Pancreas (tissue), 10 donors: ENCODE data around the gene REXO1. TPM values are rescaled to one million over a fixed set of nuclear protein-coding genes. Genes with fewer than 3 reads are reported as not detected.

Experiments used
- ATAC-seq, 4 donors: fragments of 200-7000 bp; cut with Tn5 transposase; one replicate each; pipeline versions ENCODE4 v1.8.0 to v1.9.1; 2020; ENCODE audit warnings: mild to moderate bottlenecking in 4 of 4, moderate library complexity in 4 of 4
- DNase-seq, 6 donors: peaks; one replicate each; pipeline ENCODE4 v3.0.0-alpha.2; 2020
- FAIRE-seq: peaks from 2 replicates; lab custom pipeline; 2012; peaks lifted over from hg19 to GRCh38; lab: Jason Lieb, UNC
- H3K27ac ChIP-seq, 4 donors: fragments of 200-600 bp; sonication (generic); 1 replicate in 3 of 4; 2 replicates in 1 of 4; pipeline versions ENCODE4 v1.5.0 to v1.8.0; 2020
- H3K27me3 ChIP-seq, 4 donors: fragments of 200-600 bp; one replicate each; pipeline ENCODE4 v1.8.0; 2021
- H3K36me3 ChIP-seq, 3 donors: fragments of 200-600 bp; sonication (generic) in 1 of 3; one replicate each; pipeline versions ENCODE4 v1.5.0 to v1.8.0; 2020 to 2021
- H3K4me1 ChIP-seq, 3 donors: fragments of 200-600 bp; one replicate each; pipeline ENCODE4 v1.8.0; 2021
- H3K4me3 ChIP-seq, 4 donors: fragments of 200-600 bp; sonication (generic) in 2 of 4; one replicate each; pipeline versions ENCODE4 v1.5.0 to v1.8.0; 2020 to 2021
- H3K9me3 ChIP-seq, 4 donors: fragments of 200-600 bp; one replicate each; pipeline ENCODE4 v1.8.0; 2021
- CTCF ChIP-seq, 4 donors: fragments of 200-600 bp; sonication (generic) in 3 of 4; IDR thresholded peaks; one replicate each; pipeline versions ENCODE4 v1.5.0 to v1.8.0; 2021; ENCODE audit warnings: antibody characterized with exemption in 4 of 4
- WGBS, 2 donors: extraction: QIAGEN DNeasy Blood & Tissue Kit; methylation state at CpG; one replicate each; pipeline ENCODE4 v1.1.7; 2013; 5-methylcytosine and 5-hydroxymethylcytosine counted together
- intact Hi-C, 3 donors: fragments of 100-400 bp; cut with DNase I; formaldehyde crosslinking; loops; one replicate each; pipeline versions ENCODE4 v1.11.1 to v1.14.2; 2022
- polyA plus RNA-seq, 2 donors: library from polyadenylated mRNA; stranded (reverse); fragments of 200-250 nt; gene quantifications; one replicate each; pipeline ENCODE4 v1.2.3, GENCODE V29; 2013
- total RNA-seq, 6 donors: library from RNA; stranded (reverse); fragmentation: NEBNext Ultra II Directional in 4 of 6; extraction: Animal tissue kit (Norgen Biotek cat#: 25700) in 4 of 6; gene quantifications; one replicate each; pipeline versions ENCODE4 v1.2.1 to v1.2.4, GENCODE V29; 2021 to 2023
- donor health status: healthy with polysubstance abuse.
- donor health status: DM: no; HTN: no; CAD: no; lungs with moderate emphysema.
- donor health status: DM: no; HTN: no; CAD: no.
- donor health status: control.
- donor health status: control.
- donor health status: Bipolar disorder and iron deficiency.
- donor health status: DM: yes; HTN: yes; CAD: no.
- donor health status: DM: no; HTN: no; CAD: no.
- donor health status: DM: no; HTN: no; CAD: no.
- donor health status: DM: yes; HTN: yes; CAD: no.

The REXO1 gene
- total and polyA plus RNA-seq, 8 donors, result 10.5 to 42.2 (median 16.0) TPM

GRCh38 chr19:1864480-1865171 is 16.3 kb upstream of the REXO1 start:
- ATAC-seq (peak; percentile 60 to 76 (median 68)), DNase-seq (peak; percentile 62 to 89 (median 78)), FAIRE-seq (no peak)
- WGBS, 2 donors, result 9 to 15% methylated on average over 37 to 52 of the region's 52 CpGs
- Histone ChIP-seq H3K9me3 (no peaks in the 10 kb centered on the region), H3K36me3 (no peaks in the 10 kb centered on the region), H3K4me3 (peak overlapping the region; percentile 42 to 87 (median 64)), H3K27ac (peak overlapping the region; percentile 70 to 86 (median 76)), H3K4me1 (peaks cover 0 to 15% (median 0%) of the 10 kb centered on the region in 3 donors), H3K27me3 (no peaks in the 10 kb centered on the region)
- peak; percentile 68 to 71 (median 70) for TF ChIP-seq CTCF (IDR thresholded peaks at IDR 0.05)
- intact Hi-C loops, result no loop called here

DNA sequence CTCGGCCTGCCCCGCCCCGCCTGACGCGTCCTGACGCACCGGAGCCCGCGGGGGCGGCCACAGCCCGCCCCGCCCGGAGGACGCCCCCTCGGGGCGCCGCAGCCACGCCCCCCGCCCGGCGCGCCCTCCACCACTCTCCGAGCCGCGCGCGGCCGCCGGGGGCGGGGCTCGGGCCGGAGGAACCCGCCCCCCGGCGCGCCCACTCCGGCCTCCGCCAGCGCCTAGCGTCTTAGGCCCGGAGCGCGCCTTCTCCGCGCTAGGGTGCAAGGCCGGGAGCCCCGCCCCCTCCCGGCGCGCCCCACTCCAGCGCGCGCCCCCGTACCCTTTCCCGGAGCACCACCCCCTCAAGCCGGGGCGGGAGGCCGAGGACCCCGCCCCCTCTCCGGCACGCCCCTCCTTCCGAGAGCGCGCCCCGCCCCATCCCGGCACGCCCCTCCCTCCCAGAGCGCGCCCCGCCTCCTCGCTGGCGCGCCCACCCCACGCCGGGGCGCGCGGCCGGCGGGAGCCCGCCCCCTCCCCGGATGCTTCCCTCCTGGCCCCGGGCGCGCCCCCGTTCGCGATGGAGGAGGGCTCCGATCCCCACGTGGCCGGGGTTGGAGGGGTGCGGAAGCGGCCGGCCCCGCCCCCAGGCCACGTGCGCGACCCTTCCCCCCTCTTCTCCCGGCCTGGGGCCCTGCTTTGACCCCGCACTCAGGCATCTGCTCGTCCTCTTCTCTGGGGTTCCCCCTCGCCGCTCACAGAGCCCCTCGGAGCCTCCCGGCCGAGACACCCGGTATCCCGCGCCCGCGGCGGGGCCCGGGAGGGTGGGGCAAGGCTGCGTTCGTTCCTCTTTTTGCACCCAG is 15.6 kb upstream of the REXO1 start:
- Histone ChIP-seq H3K27ac (peak overlapping the region; percentile 70 to 86 (median 76)), H3K36me3 (no peaks in the 10 kb centered on the region), H3K4me1 (peaks cover 0 to 15% (median 0%) of the 10 kb centered on the region in 3 donors), H3K9me3 (no peaks in the 10 kb centered on the region), H3K27me3 (no peaks in the 10 kb centered on the region), H3K4me3 (peak overlapping the region; percentile 42 to 87 (median 64))
- no peak for TF ChIP-seq CTCF (IDR thresholded peaks at IDR 0.05)
- peak; percentile 84 to 97 (median 91) for DNase-seq
- FAIRE-seq, result no peak
- peak; percentile 79 to 85 (median 82) for ATAC-seq
- intact Hi-C loops, result no loop called here
- WGBS, 2 donors, result 1% methylated on average over 26 to 112 of the region's 115 CpGs

DNA sequence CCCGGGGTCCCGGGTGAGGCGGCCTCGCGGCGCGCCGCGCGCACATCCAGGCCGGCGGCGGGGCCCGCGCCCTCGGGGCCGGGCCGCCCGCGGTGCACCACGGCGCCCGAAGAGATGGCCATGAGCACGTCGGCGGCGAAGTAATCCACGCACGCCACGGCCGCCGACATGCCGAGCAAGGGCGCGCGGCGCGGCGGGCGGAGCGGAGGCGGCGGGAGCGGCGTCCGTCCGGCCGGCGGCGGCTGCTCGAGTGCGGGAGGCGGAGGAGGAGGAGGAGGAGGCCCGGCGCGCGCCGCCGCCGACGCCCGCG is 15.0 kb upstream of the REXO1 start, which contains the start of gene KLF16:
TSS of gene KLF16 (minus strand) at position 252 of the 310 bp plus-strand sequence. CDS start at position 170, 82 bp downstream.
- DNase-seq (no peak), FAIRE-seq (no peak), ATAC-seq (no peak)
- intact Hi-C loops, result no loop called here
- TF ChIP-seq CTCF (IDR thresholded peaks at IDR 0.05), result no peak
- Histone ChIP-seq H3K4me1 (peaks cover 0 to 15% (median 0%) of the 10 kb centered on the region in 3 donors), H3K27ac (peak within 1 kb of the TSS; percentile 70 to 86 (median 76)), H3K36me3 (no peaks in the 10 kb centered on the region), H3K9me3 (no peaks in the 10 kb centered on the region), H3K27me3 (no peaks in the 10 kb centered on the region), H3K4me3 (peak within 1 kb of the TSS; percentile 42 to 87 (median 64))
- WGBS, 2 donors, result 0 to 1% methylated on average over 12 to 57 of the region's 63 CpGs

DNA sequence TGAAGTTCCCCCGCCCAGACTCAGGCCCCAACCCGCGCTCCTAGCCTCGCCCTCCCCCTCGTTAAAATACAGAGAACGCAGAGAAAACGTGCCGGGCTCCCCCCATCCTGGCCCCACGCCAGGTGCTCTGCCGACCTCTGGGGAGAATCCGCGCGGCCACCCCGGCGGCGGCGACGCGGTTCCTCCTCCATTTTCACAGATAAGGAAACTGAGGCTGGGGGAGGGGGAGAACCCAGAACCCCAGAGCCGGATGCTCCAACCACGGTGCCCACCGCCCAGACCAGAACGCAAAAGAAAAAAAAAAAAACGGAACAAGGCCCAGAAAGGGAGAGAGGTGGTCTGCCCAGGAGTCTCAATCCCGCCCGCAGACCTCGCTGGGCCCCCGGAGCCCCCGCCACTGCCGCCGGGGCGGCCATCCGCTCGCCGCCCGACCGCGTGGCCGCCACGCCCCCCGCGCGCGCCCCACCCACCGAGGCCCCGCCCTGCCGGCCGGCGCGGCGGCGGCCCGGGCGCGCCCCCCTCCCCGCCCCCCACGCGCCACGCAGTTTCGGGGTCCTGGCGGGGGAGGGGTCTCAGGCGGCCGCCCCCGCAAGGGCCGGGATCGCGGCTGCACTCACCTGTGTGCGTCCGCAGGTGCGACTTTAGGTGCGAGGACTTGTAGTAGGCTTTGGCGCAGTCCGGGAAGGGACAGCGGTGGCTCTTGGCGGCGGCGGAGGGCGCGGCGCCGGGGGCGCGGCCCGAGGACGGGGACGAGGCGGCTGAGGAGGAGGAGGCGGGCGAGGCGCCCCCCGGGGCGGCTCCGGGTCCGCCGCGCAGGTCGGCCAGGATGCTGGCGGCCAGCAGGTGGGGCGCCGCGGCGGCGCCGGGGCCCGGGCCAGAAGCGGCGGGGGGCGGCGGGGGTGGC is 14.4 kb upstream of the REXO1 start:
- no peak for FAIRE-seq
- Histone ChIP-seq H3K4me1 (peaks cover 0 to 21% (median 0%) of the 10 kb centered on the region in 3 donors), H3K27ac (no peak overlapping the region), H3K9me3 (no peaks in the 10 kb centered on the region), H3K27me3 (no peaks in the 10 kb centered on the region), H3K4me3 (peak overlapping the region; percentile 37 to 75 (median 56)), H3K36me3 (no peaks in the 10 kb centered on the region)
- TF ChIP-seq CTCF (IDR thresholded peaks at IDR 0.05), result no peak
- intact Hi-C loops, result no loop called here
- no peak for ATAC-seq
- WGBS, 2 donors, result 0% methylated on average over 74 to 109 of the region's 109 CpGs
- peak in 5 of 6 donors; percentile 51 to 83 (median 71) for DNase-seq
